Loucy (cell line): ENCODE results near the gene MOSPD3.

Experiments
- CTCF ChIP-seq: fragments of 200-600 bp; sonication (generic); conservative IDR thresholded peaks from 2 replicates; pipeline ENCODE4 v1.5.1; 2014; ENCODE audit warnings: mild to moderate bottlenecking, antibody characterized with exemption, low read length
- EZH2phosphoT487 ChIP-seq: fragments of 200-600 bp; IDR thresholded peaks from 2 replicates; pipeline ENCODE4 v1.6.1; 2018; ENCODE audit warnings: antibody characterized with exemption, mild to moderate bottlenecking, moderate library complexity, borderline replicate concordance

DNA sequence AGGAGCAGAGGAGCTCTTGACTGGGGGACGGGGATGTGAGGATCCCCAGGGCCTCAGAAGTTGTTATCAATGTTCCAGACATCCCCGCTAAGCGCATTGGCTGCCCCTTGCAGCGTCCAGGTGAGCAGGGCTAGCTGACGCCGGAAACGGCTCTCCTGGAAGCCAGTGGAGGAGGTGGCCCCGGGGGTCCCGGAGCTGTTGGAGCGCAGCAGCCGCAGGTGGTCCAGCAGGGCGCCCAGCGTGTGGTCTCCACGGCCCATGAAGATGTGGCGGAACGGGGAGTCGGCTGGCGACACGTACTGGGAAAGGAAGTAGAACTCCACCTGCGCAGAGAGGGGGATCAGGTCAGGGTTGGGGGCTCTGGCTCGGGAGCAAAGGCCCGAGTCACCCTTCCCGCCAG lies 8.5 kb downstream of the MOSPD3 start:
- TF ChIP-seq CTCF (no peak), EZH2phosphoT487 (no peak)
